Measurements from ENCODE around the gene CLNK.

DNA sequence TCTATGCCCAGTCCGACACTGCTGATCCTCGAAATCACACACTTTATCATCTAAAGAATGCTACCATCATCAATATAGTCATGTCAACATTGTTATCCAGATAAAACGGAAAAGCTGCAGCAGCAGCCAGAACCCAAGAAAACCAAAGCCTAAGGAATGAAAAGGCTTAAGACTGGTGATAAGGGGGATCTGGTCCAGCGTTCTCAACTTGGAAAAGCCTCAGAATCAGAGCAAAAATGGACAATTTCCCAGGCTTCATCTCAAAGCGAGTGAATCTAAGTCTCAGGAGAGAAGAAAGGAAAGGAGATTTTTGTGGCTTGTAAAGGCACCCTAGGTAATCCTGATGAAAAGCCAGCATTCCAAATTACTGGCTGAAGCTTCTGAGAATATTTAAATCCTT lies 235.6 kb downstream of the CLNK start:
- TF ChIP-seq, protein P1, sequence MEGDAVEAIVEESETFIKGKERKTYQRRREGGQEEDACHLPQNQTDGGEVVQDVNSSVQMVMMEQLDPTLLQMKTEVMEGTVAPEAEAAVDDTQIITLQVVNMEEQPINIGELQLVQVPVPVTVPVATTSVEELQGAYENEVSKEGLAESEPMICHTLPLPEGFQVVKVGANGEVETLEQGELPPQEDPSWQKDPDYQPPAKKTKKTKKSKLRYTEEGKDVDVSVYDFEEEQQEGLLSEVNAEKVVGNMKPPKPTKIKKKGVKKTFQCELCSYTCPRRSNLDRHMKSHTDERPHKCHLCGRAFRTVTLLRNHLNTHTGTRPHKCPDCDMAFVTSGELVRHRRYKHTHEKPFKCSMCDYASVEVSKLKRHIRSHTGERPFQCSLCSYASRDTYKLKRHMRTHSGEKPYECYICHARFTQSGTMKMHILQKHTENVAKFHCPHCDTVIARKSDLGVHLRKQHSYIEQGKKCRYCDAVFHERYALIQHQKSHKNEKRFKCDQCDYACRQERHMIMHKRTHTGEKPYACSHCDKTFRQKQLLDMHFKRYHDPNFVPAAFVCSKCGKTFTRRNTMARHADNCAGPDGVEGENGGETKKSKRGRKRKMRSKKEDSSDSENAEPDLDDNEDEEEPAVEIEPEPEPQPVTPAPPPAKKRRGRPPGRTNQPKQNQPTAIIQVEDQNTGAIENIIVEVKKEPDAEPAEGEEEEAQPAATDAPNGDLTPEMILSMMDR (IDR thresholded peaks at IDR 0.05) = no peak
- TF ChIP-seq POLR2AphosphoS5 (IDR thresholded peaks at IDR 0.05; ENCODE audit: insufficient read depth in 1 of 2, low read depth in 1 of 2) (no peak), POLR2A (IDR thresholded peaks at IDR 0.05) (no peak)
